GM19468 (cell line): ENCODE results near the gene MSRB1.
"Not testable (repeated sequence)": the region's sequence is repeated elsewhere in the genome, so short reads cannot be mapped to it uniquely, and the experiment has no call there.

ENCODE experiments used
- ATAC-seq: cut with Tn5 transposase; IDR thresholded peaks from one replicate; pipeline ENCODE4 v1.9.1; 2021; ENCODE audit warnings: mild to moderate bottlenecking, moderate library complexity, moderate number of reproducible peaks; ENCODE audit not compliant: unreplicated experiment; ENCODE audit errors: extremely low read depth

The MSRB1 gene

GRCh38 chr16:1941162-1942046, 1.6 kb downstream of the MSRB1 start:
- no peak for ATAC-seq

DNA sequence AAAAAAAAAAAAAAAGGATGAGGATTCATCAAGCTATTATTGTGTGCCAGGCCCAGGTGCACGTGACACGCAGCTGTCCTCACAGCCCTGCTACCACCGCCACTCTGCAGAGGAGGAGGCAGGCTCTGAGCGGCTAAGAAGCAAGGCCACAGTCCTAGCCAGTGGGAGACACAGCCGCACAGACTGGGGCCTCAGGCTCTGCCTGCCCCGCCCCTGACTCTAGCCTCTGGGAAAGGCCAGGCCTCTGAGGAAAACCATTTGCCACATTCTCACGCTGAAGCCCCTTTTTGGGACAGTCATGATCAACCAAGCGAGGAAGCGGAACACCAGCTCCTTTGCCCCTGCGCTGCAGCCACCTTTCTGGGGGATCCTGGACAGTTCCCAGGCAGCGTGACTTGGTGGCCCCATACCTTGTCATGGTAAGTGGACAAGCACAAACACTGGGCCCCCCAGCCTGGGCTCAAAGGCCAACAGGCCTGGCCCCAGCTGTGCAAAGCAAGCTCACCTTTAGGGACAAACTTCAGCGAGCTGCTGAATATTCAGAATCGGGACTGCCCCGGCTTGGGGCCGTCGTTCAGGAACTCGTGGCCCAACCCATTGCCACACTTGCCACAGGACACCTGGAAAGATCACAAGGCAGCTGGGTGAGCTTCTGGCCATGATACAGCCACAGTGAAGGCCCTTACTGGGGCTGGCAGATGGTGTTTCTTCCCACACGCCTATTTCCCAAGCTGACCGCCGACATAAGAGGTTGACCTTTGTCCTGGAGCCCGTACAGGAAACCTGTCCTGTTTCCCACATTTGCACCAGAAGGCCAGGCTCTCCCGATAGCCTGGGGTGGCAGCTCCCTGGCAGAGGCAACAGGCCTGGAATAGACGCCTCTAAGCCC, 2.5 kb downstream of the MSRB1 start:
- ATAC-seq, result no peak

DNA sequence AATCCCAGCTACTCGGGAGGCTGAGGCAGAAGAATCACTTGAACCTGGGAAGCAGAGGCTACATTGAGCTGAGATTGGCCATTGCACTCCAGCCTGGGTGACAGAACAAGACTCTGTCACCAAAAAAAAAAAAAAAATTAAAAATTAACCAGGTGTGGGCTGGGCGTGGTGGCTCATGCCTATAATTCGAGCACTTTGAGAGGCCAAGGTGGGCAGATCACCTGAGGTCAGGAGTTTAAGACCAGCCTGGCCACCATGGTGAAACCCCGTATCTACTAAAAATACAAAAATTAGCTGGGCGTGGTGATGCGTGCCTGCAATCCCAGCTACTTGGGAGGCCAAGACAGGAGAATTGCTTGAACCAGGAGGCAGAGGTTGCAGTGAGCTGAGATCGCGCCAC, 3.2 kb downstream of the MSRB1 start:
- ATAC-seq, result not testable (repeated sequence)

DNA sequence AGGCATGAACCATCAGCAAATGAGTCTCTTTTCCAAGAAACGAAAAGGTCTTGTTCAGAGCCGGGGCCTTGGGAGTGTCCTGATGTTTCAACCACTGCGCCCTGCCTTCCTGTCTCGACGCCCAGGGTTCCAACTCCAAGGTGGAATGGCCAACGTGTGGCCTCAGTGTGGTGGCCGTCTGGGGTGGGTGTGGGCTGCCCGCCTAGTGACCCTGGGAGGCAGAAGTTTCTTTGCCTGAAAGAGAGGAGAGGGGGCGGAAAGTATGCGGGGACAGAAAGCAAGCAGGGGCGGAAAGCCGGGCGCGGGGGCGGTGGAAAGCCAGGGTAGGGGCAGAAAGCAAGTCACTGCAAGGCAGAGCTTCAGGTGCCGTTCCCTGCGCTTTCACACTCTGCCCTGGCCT, 4.1 kb downstream of the MSRB1 start:
- ATAC-seq, result no peak

DNA sequence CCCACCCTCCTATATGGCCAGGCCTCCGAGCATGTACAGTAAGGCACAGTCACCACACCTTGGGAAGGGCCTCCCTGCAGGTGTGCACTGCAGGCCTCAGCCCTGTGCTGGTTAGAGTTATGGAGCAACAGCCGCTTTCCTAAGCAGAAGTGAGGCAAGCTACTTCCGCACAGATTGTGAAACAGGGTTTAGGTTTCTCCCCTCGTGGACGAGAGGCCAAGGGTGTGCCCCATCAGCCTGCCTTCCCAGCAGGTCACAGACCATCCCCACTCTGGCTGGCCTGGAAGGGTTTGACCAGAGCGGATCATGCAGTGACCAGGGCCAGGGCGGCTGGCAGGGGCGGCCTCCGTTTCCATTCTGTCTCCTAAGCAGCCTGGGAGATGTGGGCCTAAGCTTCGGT, 4.7 kb downstream of the MSRB1 start:
- ATAC-seq, result no peak

- no peak for ATAC-seq
Observed at GRCh38 chr16:1936945-1937479, 6.0 kb downstream of the MSRB1 start.

DNA sequence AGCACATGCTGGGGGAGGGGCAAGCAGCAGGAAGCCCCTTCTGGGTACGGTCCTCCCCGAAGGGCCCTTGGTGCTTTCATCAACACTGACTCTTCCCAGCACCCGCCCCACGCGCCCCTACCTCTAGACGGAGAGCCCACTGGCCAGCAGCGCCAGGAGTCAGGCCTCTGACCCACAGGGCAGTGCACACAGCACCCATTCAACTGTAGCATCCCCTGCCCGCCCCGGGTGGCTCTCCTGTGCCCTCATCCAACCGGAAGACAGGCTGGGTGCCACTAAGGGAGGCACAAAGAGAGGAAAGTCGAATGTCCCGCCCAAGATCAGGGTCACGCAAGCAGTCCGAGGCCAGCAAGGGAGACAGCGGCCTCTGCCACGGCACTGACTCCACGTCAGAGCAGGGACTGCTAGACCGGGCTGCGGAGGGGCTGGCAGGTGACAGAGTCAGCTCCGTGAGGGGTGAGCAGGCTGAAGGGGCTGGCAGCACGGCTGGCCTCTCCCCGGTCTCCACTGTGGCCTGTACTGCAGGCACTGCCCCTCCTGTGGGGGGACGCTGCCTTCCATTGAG, 9.8 kb downstream of the MSRB1 start:
- no peak for ATAC-seq

- ATAC-seq, result no peak
Observed at GRCh38 chr16:1932050-1933028, 10.7 kb downstream of the MSRB1 start.

- ATAC-seq, result no peak
Observed at GRCh38 chr16:1930338-1930720, 12.7 kb downstream of the MSRB1 start.

DNA sequence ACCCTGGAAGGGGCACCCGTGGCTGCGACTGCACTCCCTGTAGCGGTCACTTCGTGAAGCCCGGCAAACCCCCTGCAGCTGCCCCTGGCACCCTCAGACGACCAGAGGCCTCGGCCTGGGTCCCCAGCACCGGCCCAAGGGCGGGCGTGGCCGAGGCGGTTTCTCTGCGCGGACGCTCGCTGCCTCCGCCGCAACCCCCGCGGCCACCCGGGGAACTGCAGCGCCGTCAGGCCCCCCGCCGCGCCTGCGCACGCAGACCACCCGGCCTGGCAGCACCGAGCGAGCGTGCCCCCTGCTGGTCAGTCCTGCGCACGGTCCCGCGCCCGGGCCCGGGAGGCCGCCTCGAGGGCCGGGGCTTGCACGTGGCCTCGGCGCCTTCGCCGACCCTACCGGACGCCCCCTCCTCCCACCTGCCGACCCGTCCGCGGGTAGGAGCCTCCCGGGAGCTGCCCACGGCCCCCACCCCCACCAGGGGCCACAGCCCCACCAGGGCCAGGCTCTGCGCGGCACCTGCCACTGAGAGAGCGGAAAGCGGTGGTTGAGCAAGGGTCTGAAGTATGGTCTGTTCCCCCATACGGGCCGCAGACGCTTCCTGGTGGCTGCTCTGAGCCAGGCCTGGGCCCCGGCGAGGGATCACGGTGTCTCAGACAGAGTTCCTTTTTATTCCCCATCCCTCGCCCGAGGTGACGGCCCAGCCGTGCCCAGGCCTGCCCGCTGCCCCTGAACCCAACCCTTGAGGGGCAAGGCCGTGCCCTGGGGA, 13.2 kb downstream of the MSRB1 start:
- peak; percentile 62 for ATAC-seq

DNA sequence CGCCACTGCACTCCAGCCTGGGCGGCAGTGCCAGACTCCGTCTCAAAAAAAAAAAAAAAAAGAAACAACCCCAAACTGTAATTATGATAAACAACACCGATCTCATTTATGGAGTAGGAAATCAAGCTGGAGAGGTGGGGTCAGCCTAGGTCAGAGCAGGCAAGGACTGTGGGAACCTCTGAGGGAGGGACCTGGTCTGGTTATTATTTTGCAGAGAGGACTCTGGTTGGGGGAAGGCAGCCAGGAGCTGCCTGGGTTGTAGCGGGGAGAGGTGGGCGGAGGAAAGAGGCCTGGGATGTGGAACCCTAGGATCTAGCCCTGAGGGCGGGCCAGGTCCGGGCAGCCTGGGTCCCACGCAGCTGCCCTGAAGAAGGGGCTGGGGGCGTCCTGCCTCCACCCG, 13.9 kb downstream of the MSRB1 start:
- ATAC-seq, result no peak

DNA sequence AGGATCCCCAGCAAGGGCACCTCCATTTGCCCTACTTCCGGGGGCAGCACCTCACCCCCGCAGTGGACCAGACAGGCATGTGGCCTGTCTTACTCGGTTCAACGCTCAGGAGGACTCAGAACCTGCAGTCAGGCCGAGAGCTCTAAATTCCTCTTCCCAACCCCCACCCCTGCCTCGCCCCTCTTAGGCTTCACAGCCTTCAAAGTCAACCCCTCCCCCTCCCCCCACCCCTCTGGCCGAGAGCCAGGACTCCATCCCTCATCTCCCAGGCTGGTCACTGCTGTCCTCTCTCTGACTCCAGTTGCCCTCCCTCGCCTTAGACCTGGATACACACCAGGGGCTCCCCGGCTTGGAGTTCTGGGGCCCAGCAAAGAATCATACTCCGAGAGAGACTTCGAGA, 16.7 kb downstream of the MSRB1 start:
- no peak for ATAC-seq

DNA sequence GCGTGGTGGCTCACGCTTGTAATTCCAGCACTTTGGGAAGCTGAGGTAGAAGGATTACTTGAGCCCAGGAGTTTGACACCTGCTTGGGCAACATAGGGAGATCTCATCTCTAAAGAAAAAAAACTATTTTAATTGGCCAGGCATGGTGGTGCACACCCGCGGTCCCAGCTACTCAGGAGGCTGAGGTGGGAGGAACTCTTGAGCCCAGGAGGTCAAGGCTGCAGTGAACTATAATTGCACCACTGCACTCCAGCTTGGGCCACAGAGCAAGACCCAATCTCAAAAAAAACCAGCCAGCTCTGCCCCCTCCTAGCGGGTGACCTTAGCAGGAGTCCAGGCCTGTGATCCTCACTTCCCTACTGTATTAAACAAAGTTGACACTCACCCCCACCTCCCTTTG, 18.9 kb downstream of the MSRB1 start:
- no peak for ATAC-seq

GRCh38 chr16:1923299-1924034, 19.5 kb downstream of the MSRB1 start:
- no peak for ATAC-seq

GRCh38 chr16:1922357-1922756, 20.6 kb downstream of the MSRB1 start:
- ATAC-seq, result no peak

DNA sequence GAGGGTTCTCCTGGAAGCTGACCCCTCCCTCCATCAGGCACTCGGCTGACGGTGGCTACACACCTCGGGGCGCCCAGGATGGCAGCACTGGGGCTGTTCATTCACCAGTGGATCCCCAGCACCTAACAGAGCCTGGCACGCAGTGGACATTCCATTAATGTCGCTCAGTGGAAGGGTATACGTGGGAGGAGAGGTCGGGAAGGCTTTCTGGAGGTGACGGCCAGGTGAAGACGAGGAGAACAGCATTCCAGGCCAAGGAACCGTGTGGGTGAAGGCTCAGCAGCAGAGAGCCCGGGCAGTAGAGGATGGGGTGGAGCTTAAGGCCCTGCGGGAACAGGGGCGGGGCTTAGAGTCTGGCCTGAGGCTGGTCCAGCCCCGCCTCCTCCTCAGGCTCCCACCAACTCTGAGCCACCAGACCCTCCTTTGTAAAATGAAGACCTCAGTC, 22.2 kb downstream of the MSRB1 start:
- ATAC-seq, result no peak

DNA sequence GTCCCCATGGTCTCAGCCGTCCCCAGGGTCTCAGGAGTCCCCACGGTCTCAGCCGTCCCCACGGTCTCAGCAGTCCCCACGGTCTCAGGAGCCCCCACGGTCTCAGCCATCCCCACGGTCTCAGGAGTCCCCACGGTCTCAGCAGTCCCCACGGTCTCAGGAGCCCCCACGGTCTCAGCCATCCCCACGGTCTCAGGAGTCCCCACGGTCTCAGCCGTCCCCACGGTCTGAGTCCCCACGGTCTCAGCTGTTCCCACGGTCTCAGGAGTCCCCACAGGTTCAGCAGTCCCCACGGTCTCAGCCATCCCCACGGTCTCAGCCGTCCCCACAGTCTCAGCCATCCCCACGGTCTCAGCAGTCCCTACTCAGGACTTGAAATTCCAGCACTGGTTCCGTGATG, 22.9 kb downstream of the MSRB1 start:
- ATAC-seq, result not testable (repeated sequence)
